Activated naive CD8-positive, alpha-beta T cell treated with anti-CD3 and anti-CD28 coated beads, Interleukin-2, amount 50 U/mL, for 16 hours (primary cell): Measurements from ENCODE around the gene CPO.

Source experiments
- DNase-seq: peaks from one replicate; pipeline ENCODE4 v3.0.0-alpha.2; 2020; ENCODE audit warnings: low read depth, low spot score

Gene CPO

DNA sequence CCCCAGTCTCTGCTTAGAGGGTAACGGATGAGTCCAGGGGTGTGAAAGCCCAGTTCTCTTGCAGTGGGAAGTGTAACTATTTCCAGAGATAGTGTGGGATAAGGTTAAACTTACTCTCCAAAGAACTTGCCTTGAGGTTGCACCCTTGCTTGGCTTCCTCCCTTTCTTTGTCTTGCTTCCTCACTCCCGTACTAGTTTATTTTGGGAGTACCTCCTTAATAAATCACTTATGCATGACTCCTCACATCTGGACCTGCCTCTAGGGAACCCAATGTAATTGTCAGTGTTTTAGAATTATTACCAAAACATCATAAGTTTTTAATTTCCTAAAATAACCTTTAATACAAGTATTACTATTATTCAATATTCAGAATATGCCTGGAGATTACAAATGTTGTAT, 35.2 kb downstream of the CPO start:
- DNase-seq: no peak

DNA sequence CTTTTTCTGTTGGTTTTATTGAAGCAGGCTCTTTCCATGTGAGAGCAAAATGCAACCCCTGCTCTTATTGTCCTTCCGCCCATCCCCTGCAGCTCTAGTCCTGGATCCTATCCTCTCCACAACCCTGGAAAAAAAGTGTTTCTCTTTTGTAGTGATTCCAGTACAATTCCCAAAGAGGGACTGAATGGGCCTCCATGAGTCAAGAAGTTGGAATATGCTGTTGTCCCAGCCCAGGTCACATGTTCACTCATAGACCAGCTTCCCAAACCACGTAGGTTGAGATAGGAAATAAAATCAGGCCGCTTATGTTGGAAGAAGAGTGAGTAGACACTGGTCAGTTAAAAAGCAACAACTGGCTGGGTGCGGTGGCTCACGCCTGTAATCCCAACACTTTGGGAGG, 39.4 kb downstream of the CPO start:
- no peak for DNase-seq

DNA sequence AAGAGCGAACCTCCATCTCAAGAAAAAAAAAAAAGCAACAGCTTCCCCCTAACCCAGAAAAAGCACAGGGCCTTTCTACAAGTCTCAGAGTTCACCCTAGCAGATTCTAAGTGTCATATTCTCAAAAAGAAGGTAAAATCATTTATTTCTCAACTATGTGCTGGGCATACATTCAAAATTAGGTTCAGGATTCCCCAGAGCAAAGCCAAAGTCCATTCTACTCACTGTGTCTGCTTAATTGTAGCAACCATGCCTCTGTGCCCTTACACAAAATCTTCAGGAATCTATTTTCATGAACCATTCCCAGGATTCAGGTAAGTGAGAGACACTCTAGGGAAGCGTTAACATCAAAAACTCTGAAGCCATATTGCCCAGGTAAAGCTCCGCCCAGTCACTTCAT, 40.0 kb downstream of the CPO start:
- DNase-seq: no peak

DNA sequence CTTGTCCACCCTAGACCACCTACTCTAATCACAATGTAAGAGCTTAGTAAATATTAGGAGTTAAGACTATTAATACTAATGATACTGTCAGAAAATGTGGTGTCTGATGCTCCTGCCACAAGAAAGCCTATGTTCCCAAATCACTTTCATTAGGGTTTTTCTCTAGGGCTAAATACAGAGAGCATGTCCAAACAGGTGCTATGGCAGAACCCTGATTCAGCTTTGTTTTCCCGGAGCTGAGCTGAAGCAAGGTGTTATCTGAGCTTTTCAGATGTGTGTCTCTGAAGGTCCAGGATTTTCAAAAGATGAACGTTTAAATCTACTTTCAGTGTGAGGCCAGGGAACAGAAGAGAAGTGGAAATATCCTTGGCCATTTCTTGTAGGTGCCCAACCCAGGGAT, 40.6 kb downstream of the CPO start:
- no peak for DNase-seq

GRCh38 chr2:206980413-206980812, 41.1 kb downstream of the CPO start:
- DNase-seq: no peak

- DNase-seq: no peak
Measured at GRCh38 chr2:206981086-206981674, 41.9 kb downstream of the CPO start.

GRCh38 chr2:206981739-206982340, 42.5 kb downstream of the CPO start:
- DNase-seq: peak; percentile 4

DNA sequence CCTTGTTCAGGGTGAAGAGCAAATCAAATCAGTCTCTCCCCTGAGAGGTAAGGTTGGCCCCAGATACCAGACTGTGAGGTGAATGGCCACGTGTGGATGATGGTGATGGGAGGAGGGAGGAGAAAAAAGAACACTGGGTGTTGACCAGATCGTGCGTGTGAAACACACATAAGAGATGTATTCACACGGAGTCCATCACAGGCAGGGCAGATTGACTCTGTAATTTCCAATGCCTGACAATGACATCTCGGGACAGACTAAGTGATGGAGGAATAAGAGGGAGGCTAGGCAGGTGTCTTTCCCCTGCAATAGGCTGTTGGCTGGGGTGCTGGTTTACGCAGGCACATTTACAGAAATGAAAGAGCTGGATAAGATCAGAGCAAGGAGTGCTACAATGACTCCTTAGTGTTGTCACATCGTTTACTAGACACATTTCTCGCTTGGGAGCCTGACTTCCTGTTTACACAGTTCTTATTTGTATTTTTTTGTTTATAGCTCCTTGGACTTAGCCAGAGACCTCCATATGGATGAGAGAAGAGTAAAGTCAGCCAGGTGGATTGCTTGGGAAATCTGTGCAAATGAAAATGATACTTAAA, 43.1 kb downstream of the CPO start:
- no peak for DNase-seq

DNA sequence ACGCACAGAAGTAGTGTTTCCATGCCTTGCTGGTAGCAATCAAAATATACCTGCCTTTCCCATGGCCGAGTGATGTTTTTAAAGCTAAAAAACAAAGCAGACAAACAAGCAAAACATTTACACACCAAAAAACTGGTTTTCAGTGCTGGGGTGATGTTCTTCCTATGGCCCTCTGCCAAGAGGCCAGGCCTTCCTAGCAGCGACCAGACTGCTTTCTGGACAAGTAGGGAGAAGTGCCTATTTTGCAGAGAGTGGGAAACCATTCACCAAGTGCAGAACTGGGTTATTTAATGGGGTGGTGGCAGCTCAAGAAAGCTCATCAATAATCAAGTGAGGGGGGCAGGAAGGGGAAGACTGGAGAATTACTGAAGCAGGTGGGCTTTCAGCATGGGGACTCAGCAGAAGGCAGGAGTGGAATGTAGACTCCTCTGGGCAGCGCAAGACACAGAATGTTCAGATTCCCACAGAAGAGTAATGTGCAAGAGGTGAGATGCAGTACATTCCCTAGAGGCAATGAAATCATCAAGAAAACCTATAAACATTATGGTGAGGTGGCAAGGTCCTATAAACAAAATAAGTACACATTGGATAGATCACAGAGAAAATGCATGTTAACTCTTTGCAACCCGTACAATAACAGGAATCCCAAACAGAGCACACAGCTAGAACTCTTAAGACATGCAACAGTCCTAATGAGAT, 44.0 kb downstream of the CPO start:
- DNase-seq: no peak

DNA sequence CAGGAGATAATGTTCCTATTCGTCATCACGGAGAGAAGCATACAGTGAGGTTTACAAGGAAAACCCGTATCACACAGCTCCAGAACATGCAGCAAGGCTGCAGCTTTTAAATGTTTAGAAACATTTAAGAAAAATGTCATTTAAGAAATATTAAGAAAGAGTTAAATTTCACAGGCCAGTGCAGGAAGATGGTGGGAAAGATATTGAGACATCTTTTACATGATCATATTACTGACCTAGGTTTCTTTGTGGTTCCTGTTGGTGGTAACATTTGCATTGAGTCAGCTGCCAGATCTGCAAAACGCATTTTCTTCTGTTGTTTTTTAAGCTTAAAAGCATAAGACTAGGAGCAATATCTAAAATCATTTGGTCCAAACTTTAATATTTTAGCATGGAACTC, 44.9 kb downstream of the CPO start:
- no peak for DNase-seq

DNA sequence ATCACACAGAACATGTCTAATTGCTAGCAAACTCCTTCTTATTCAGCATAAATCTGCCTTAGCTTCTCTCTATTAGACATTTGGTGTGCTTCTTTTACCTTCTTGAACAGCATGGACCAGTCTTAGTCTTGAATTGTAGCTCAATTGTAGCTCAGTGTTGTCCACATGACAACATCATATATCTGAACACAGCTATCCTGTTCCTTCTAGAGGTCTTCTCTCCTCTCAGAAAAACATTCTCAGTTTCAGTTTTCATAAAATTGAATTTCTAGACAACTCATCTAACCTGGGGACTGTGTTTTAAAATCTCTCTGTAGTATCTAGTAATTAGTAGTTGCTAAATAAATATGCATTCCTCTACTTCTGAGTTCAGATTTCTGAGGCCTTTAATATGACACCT, 47.6 kb downstream of the CPO start:
- DNase-seq: no peak

DNA sequence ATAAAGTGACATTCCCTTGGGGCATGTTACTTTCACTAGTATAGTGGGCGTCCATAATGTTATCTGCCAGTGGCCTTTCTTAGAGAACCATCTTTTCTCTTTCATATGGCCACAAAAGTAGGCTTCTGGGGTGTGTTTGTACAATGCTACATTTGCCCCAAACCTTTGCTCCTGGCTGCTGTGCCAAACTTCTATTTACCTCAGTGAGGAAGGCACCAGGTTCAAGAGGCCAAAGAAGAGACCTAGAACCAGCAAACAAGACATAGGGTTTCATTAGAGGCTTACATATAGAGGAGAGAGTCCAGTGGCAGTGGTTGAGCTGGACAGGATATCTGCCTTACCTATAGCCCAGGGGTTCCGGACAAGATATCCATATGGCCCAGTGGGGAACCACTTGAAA, 48.5 kb downstream of the CPO start:
- no peak for DNase-seq

DNA sequence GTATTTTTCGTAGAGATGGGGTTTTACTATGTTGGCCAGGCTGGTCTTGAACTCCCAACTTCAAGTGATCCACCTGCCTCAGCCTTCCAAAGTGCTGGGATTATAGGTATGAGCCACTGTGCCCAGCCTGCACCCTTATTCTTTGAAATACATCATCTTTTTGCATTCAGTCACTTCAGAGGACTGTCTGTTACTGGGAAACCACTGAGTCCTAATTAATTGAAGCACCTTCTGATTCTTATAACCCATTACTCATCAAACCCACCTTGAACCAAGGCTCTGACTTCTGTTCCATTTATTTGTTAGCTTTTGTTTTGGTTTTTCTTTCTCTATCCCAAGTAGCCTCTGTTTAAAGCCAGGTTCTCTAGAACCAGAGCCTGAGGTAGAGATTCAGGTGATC, 49.6 kb downstream of the CPO start:
- no peak for DNase-seq

GRCh38 chr2:206989311-206989710, 50.0 kb downstream of the CPO start:
- DNase-seq: no peak

DNA sequence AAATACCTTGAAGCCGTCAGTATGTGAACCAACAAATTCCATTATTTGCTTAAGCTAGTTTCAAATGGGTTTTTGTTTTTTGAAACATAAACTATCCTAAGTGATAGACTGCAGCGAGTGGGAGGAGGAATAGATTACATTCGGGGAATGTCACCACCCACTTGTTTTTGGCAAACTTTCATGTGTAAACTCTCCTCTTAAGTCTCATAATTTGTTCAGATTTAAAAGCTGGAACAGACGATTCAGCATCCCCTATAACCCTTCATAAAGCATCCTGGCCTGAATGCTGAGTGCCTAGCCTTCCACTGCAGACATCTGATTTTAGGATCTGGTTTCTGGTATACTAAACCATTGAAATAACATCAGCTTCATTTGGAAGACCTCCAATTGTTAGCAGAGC, 51.0 kb downstream of the CPO start:
- DNase-seq: no peak

GRCh38 chr2:206991070-206991469, 51.8 kb downstream of the CPO start:
- DNase-seq: no peak

- no peak for DNase-seq
Measured at GRCh38 chr2:206993396-206993911, 54.1 kb downstream of the CPO start.

GRCh38 chr2:206993964-206994363, 54.6 kb downstream of the CPO start:
- DNase-seq: no peak

GRCh38 chr2:206996556-206997065, 57.3 kb downstream of the CPO start:
- DNase-seq: no peak

- DNase-seq: no peak
Measured at GRCh38 chr2:207008105-207008990, 69.0 kb downstream of the CPO start.

DNA sequence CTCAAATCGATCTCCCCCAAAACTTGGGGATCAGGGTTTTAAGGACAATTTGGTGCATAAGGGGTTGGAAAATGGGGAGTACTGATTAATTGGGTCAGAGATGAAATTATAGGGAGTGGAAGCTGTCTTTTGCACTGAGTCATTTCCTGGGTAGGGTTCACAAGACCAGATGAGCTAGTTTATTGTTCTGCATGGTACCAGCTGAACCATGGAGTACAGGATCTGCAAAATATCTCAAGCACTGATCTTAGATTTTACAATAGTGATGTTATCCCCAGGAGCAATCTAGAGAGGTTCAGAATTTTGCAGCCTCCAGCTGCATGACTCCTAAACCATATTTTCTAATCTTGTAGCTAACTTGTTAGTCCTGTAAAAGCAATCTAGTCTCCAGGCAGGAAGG, 73.1 kb downstream of the CPO start:
- DNase-seq: no peak

DNA sequence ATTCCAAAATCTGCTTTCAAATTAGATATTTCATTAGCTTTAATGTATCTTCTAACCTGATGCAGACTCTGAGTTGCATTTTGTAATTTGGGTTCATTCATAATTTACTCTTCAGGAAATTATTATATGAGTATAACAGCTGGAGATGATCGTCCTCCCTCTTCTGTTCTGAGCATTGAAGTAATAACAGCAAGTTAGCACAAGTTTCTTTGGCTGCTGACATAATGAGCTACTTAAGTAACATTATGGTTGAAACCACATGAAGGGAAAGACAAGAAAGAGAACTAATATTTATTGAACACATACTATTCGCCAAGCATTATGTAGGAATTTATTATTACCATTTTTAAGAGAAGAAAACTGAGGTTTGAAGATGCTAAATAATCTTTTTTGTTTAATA, 75.1 kb downstream of the CPO start:
- no peak for DNase-seq
